ENCODE results near the gene BDP1. TPM values are rescaled to one million over a fixed set of nuclear protein-coding genes. Genes with fewer than 3 reads are reported as not detected.
A peak's percentile ranks its signal among the peaks of the same experiment; 100 is the strongest.

The BDP1 gene
- polyA plus RNA-seq, 1 donor from 2014 or later = 83.7 TPM

GRCh38 chr5:71587766-71588532 is 132.5 kb downstream of the BDP1 start:
- Histone ChIP-seq H3F3A (ENCODE audit: insufficient read depth, low read length, poor library complexity, severe bottlenecking) (no peaks in the 10 kb centered on the region), H3K9ac (ENCODE audit: low read length) (peak overlapping the region; percentile 70), H2AFZ (ENCODE audit: low read depth, low read length) (peak overlapping the region; percentile 93), H3K79me2 (replicated peaks; ENCODE audit: insufficient read depth, low read length) (no peaks in the 10 kb centered on the region), H4K20me1 (ENCODE audit: insufficient read depth) (no peaks in the 10 kb centered on the region), H3K9me2 (ENCODE audit: insufficient read depth, low read length) (no peaks in the 10 kb centered on the region), H3K27me3 (ENCODE audit: insufficient read depth, low read depth, low read length) (no peaks in the 10 kb centered on the region), H3K27ac (ENCODE audit: low read length) (no peak overlapping the region), H3K4me3 (ENCODE audit: low read length) (peak overlapping the region; percentile 98), H3K4me2 (ENCODE audit: low read length) (peak overlapping the region; percentile 7), H3K9me3 (ENCODE audit: low read length) (no peaks in the 10 kb centered on the region), H3K36me3 (ENCODE audit: insufficient read depth, low read length) (no peaks in the 10 kb centered on the region)
- TF ChIP-seq MXI1 (conservative IDR thresholded peaks at IDR 0.05; ENCODE audit: poor library complexity, severe bottlenecking) (no peak), POLR2AphosphoS5 (IDR thresholded peaks at IDR 0.05) (no peak), TAF1 (IDR thresholded peaks at IDR 0.05; ENCODE audit: low read depth) (no peak), CTCF (IDR thresholded peaks at IDR 0.05; ENCODE audit: poor library complexity, severe bottlenecking) (no peak), RAD21 (conservative IDR thresholded peaks at IDR 0.05) (no peak), REST (IDR thresholded peaks at IDR 0.05; ENCODE audit: borderline replicate concordance) (no peak), EZH2 (IDR thresholded peaks at IDR 0.05; ENCODE audit: borderline replicate concordance, insufficient read depth, low read length, poor library complexity, severe bottlenecking) (no peak)

GRCh38 chr5:71588533-71588885 is 133.1 kb downstream of the BDP1 start:
- TF ChIP-seq EZH2 (IDR thresholded peaks at IDR 0.05; ENCODE audit: borderline replicate concordance, insufficient read depth, low read length, poor library complexity, severe bottlenecking) = no peak
- no peak for TF ChIP-seq POLR2AphosphoS5 (IDR thresholded peaks at IDR 0.05)
- no peak for TF ChIP-seq RAD21 (conservative IDR thresholded peaks at IDR 0.05)
- TF ChIP-seq EP300 (conservative IDR thresholded peaks at IDR 0.05; ENCODE audit: poor library complexity, severe bottlenecking) = no peak
- TF ChIP-seq SMC3 (conservative IDR thresholded peaks at IDR 0.05; ENCODE audit: poor library complexity) = no peak
- Histone ChIP-seq H3K9me2 (ENCODE audit: insufficient read depth, low read length) (no peaks in the 10 kb centered on the region), H3K79me2 (replicated peaks; ENCODE audit: insufficient read depth, low read length) (no peaks in the 10 kb centered on the region), H4K20me1 (ENCODE audit: insufficient read depth) (no peaks in the 10 kb centered on the region), H3K9me3 (ENCODE audit: low read length) (no peaks in the 10 kb centered on the region), H3K36me3 (ENCODE audit: insufficient read depth, low read length) (no peaks in the 10 kb centered on the region), H2AFZ (ENCODE audit: low read depth, low read length) (no peak overlapping the region), H3K4me2 (ENCODE audit: low read length) (no peak overlapping the region), H3K27me3 (ENCODE audit: insufficient read depth, low read depth, low read length) (no peaks in the 10 kb centered on the region), H3F3A (ENCODE audit: insufficient read depth, low read length, poor library complexity, severe bottlenecking) (no peaks in the 10 kb centered on the region), H3K27ac (ENCODE audit: low read length) (no peak overlapping the region), H3K9ac (ENCODE audit: low read length) (no peak overlapping the region), H3K4me3 (ENCODE audit: low read length) (peak overlapping the region; percentile 98)
